Endothelial cell of umbilical vein (primary cell): Measurements from ENCODE around the gene ADGRD1. TPM values are rescaled to one million over a fixed set of nuclear protein-coding genes. Genes with fewer than 3 reads are reported as not detected.

Experiments
- BruUV-seq: library from RNA; stranded (reverse); fragments of 400-500 nt; replicated peaks from 2 replicates; lab custom pipeline; 2021; lab: Mats Ljungman, UMichigan
- CTCF ChIA-PET: fragments of 300-600, 350-600 bp; sonication (Branson Sonifier 250); formaldehyde crosslinking; loops from one replicate; lab custom pipeline; 2021; ENCODE audit warnings: antibody characterized with exemption, inconsistent platforms; lab: Charles Lee
- POLR2A ChIA-PET: fragments of 300-600, 350-600 bp; sonication (Branson Sonifier 250); formaldehyde crosslinking; loops from one replicate; lab custom pipeline; 2021; ENCODE audit warnings: antibody characterized with exemption, inconsistent platforms; lab: Charles Lee
- DNase-seq: peaks from one replicate; pipeline ENCODE4 v3.0.0-alpha.2; 2011; ENCODE audit warnings: low read depth, low spot score
- FAIRE-seq: peaks from 2 replicates; lab custom pipeline; 2011; peaks lifted over from hg19 to GRCh38; lab: Jason Lieb, UNC
- H2AFZ ChIP-seq: 2 replicates; pipeline ENCODE4 v1.6.0; 2012; ENCODE audit warnings: low read depth, low read length, control low read depth, inconsistent platforms
- H3K27ac ChIP-seq: 2 replicates; pipeline ENCODE4 v1.5.1; 2011; ENCODE audit warnings: low read depth, mild to moderate bottlenecking, control low read depth, low read length, moderate library complexity; ENCODE audit not compliant: insufficient read depth
- H3K27me3 ChIP-seq, 2 experiments: 2 replicates each; pipeline versions ENCODE4 v1.6.0 to v1.6.1; 2011; ENCODE audit warnings: low read length in 2 of 2, mixed read lengths in 1 of 2; ENCODE audit not compliant: control insufficient read depth in 2 of 2, insufficient read depth in 2 of 2
- H3K36me3 ChIP-seq, 2 experiments: 2 replicates in 1 of 2; 3 replicates in 1 of 2; pipeline ENCODE4 v1.5.1; 2011; ENCODE audit warnings: low read length in 2 of 2, mild to moderate bottlenecking in 1 of 2, moderate library complexity in 1 of 2; ENCODE audit not compliant: control insufficient read depth in 2 of 2, insufficient read depth in 2 of 2; ENCODE audit errors: extremely low read depth in 1 of 2
- H3K4me1 ChIP-seq: 3 replicates; pipeline ENCODE4 v1.5.1; 2011; ENCODE audit warnings: mild to moderate bottlenecking, low read length; ENCODE audit not compliant: control insufficient read depth, insufficient read depth; ENCODE audit errors: extremely low read depth
- H3K4me2 ChIP-seq: 2 replicates; pipeline ENCODE4 v1.6.1; 2011; ENCODE audit warnings: low read length, control low read depth, mixed read lengths; ENCODE audit not compliant: insufficient read depth
- H3K4me3 ChIP-seq, 3 experiments: fragments of 200-600 bp in 1 of 3; sonication (generic), shearing (Covaris generic) in 1 of 3; replicated peaks in 1 of 3; 2 replicates each; pipeline ENCODE4 v1.5.1; 2011 to 2016; ENCODE audit warnings: control low read depth in 3 of 3, low read length in 3 of 3, mild to moderate bottlenecking in 2 of 3, inconsistent platforms in 1 of 3, low read depth in 1 of 3, moderate library complexity in 1 of 3; ENCODE audit not compliant: insufficient read depth in 1 of 3
- H3K79me2 ChIP-seq: 2 replicates; pipeline ENCODE4 v1.6.0; 2012; ENCODE audit warnings: low read length, inconsistent platforms; ENCODE audit not compliant: control insufficient read depth, insufficient read depth
- H3K9ac ChIP-seq: replicated peaks from 2 replicates; pipeline ENCODE3; 2011; ENCODE audit warnings: low read length, control low read depth; ENCODE audit not compliant: insufficient read depth; ENCODE audit errors: extremely low read depth
- H3K9me1 ChIP-seq: replicated peaks from 3 replicates; pipeline ENCODE4 v1.6.0; 2011; ENCODE audit warnings: mild to moderate bottlenecking, low read length; ENCODE audit not compliant: control insufficient read depth, insufficient read depth; ENCODE audit errors: extremely low read depth
- H3K9me3 ChIP-seq: replicated peaks from 2 replicates; pipeline ENCODE4 v1.5.1; 2012; ENCODE audit warnings: low read length, inconsistent platforms; ENCODE audit not compliant: control insufficient read depth, insufficient read depth
- H4K20me1 ChIP-seq: replicated peaks from 2 replicates; pipeline ENCODE3; 2011; ENCODE audit warnings: mild to moderate bottlenecking, low read length; ENCODE audit not compliant: control insufficient read depth, insufficient read depth; ENCODE audit errors: extremely low read depth
- EZH2 ChIP-seq: IDR thresholded peaks from 2 replicates; pipeline ENCODE4 v1.6.1; 2012; ENCODE audit warnings: borderline replicate concordance, low read depth, mild to moderate bottlenecking, moderate library complexity, low read length, inconsistent platforms; ENCODE audit not compliant: severe bottlenecking
- GATA2 ChIP-seq: IDR thresholded peaks from 2 replicates; pipeline ENCODE4 v1.7.0; 2011; ENCODE audit warnings: low read depth, mild to moderate bottlenecking, moderate library complexity, mixed read lengths, low read length; ENCODE audit not compliant: insufficient read length, insufficient read depth
- POLR2A ChIP-seq: IDR thresholded peaks from 2 replicates; pipeline ENCODE4 v1.6.1; 2012; ENCODE audit warnings: low read depth, mild to moderate bottlenecking, control low read depth, low read length
- POLR2AphosphoS5 ChIP-seq: IDR thresholded peaks from 2 replicates; pipeline ENCODE4 v1.6.1; 2012; ENCODE audit warnings: low read depth, mild to moderate bottlenecking, control low read depth, low read length, moderate library complexity; ENCODE audit not compliant: insufficient read depth
- dilution Hi-C: fragments of 300-500 bp; cut with MboI; formaldehyde crosslinking; loops from one replicate; pipeline ENCODE4 v1.15.0; 2019; ENCODE audit warnings: low sequenced_read_pairs; ENCODE audit not compliant: extremely low pct_ligation_motif_present
- intact Hi-C: fragments of 100-400 bp; cut with micrococcal nuclease; formaldehyde crosslinking; loops from one replicate; pipeline ENCODE4 v1.10.0; 2022
- polyA plus RNA-seq, 4 experiments: library from polyadenylated mRNA; depleted of rRNA in 3 of 4; stranded (reverse) in 3 of 4; unstranded in 1 of 4; fragments of >200 nt; gene quantifications; 2 replicates each; pipeline versions ENCODE4 v1.2.1 to v1.2.3, GENCODE V29; 2011 to 2012; ENCODE audit warnings: missing spikeins in 1 of 4
- total RNA-seq: library from RNA; stranded (reverse); gene quantifications from 2 replicates; pipeline ENCODE4 v1.2.3, GENCODE V29; 2021
- TF ChIP-seq, protein P1 (sequence below): IDR thresholded peaks from 2 replicates; pipeline ENCODE4 v1.6.1; 2011; ENCODE audit not compliant: insufficient read depth, insufficient read length

Gene ADGRD1
- total and polyA plus RNA-seq, 2 donors (not counting 3 experiments of a cell fraction or from before 2014, with no cell fraction given), result 0.07 TPM; not detected in 1

DNA sequence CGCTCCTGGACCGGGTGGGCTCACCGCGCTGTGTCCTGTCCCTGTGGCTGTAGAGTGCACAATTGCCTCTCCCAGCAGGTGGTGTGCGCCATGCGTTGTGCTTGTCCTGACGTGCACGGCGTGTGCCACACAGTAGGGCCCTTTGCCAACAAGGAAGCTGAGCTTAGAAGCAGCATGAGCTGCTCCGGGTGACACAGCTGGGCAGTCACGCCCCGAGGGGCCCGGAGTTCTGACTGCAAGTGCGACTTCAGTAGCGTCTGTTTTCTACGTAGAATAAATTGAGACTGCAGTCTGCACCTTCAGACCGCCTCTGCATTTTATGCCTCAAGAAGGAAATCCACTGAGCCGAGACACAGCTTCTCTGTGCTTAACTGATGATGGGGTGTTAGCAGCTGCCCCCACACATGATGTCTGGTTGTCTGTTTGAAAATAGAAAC lies 81.6 kb downstream of the ADGRD1 start:
- DNase-seq (no peak), FAIRE-seq (no peak)
- Histone ChIP-seq H3K4me2 (no peak overlapping the region), H3K27me3 (no peaks in the 10 kb centered on the region), H3K9me1 (no peaks in the 10 kb centered on the region), H3K79me2 (no peaks in the 10 kb centered on the region), H3K4me1 (no peaks in the 10 kb centered on the region), H3K27ac (no peak overlapping the region), H3K36me3 (no peaks in the 10 kb centered on the region), H3K4me3 (no peak overlapping the region), H2AFZ (no peak overlapping the region), H3K9me3 (no peaks in the 10 kb centered on the region), H3K9ac (no peak overlapping the region), H4K20me1 (no peaks in the 10 kb centered on the region)
- ChIA-PET POLR2A (no interaction called here), CTCF (no interaction called here)
- intact Hi-C loops (no loop called here), dilution Hi-C loops (no loop called here)
- no peak for TF ChIP-seq GATA2
- TF ChIP-seq, protein P1, sequence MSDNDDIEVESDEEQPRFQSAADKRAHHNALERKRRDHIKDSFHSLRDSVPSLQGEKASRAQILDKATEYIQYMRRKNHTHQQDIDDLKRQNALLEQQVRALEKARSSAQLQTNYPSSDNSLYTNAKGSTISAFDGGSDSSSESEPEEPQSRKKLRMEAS, result no peak
- BruUV-seq, result no TSS peak

DNA sequence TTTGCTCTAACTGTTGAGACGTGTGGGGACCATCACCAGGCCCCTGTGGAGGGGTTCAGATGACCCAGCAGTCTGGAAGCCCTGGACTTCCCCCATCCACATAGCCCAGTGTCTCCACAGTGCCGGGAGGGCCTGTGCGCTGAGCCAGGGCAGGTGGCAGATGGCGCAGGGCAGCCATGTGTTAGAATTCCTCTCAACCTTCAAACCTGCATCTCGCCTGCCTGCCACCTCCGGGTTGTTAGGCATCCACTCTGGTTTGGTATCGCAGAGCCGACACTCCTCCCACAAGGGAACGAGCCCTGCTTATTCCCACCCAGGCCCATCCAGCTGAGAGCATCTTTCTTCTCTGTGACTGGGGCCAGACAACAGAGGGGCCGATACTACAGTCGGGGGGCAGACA lies 84.5 kb downstream of the ADGRD1 start:
- no peak overlapping the region for H3K9ac ChIP-seq
- H3K4me1 ChIP-seq, result no peaks in the 10 kb centered on the region
- no peaks in the 10 kb centered on the region for H4K20me1 ChIP-seq
- DNase-seq (no peak), FAIRE-seq (no peak)
- no peak overlapping the region for H3K4me2 ChIP-seq
- dilution Hi-C loops (no loop called here), intact Hi-C loops (no loop called here)
- H3K27me3 ChIP-seq, result no peaks in the 10 kb centered on the region
- no peaks in the 10 kb centered on the region for H3K36me3 ChIP-seq
- H2AFZ ChIP-seq, result no peak overlapping the region
- H3K4me3 ChIP-seq, result no peak overlapping the region
- ChIA-PET CTCF (no interaction called here), POLR2A (no interaction called here)
- no TSS peak for BruUV-seq
- no peak overlapping the region for H3K27ac ChIP-seq
- no peaks in the 10 kb centered on the region for H3K9me1 ChIP-seq
- TF ChIP-seq POLR2A, result no peak
- TF ChIP-seq EZH2, result no peak
- TF ChIP-seq POLR2AphosphoS5, result no peak
- H3K79me2 ChIP-seq, result no peaks in the 10 kb centered on the region
- no peaks in the 10 kb centered on the region for H3K9me3 ChIP-seq
